Esophagus mucosa (tissue), 1 donor: ENCODE measurements around the gene DDX23. TPM values are rescaled to one million over a fixed set of nuclear protein-coding genes. Genes with fewer than 3 reads are reported as not detected.

Source experiments
- ATAC-seq: fragments of 200-7000 bp; cut with Tn5 transposase; one replicate; pipeline ENCODE4 v1.9.1; 2020
- total RNA-seq: library from RNA; stranded (reverse); gene quantifications from one replicate; pipeline ENCODE4 v1.2.4, GENCODE V29; 2023
- donor health status: DM: yes; HTN: yes; CAD: no.

DDX23 gene
- total RNA-seq, 1 donor from 2014 or later: 37.3 TPM

- ATAC-seq: no peak
Measured at GRCh38 chr12:48822139-48822538, 29.8 kb downstream of the DDX23 start.

GRCh38 chr12:48819986-48820725 lies 31.8 kb downstream of the DDX23 start:
- ATAC-seq: no peak

DNA sequence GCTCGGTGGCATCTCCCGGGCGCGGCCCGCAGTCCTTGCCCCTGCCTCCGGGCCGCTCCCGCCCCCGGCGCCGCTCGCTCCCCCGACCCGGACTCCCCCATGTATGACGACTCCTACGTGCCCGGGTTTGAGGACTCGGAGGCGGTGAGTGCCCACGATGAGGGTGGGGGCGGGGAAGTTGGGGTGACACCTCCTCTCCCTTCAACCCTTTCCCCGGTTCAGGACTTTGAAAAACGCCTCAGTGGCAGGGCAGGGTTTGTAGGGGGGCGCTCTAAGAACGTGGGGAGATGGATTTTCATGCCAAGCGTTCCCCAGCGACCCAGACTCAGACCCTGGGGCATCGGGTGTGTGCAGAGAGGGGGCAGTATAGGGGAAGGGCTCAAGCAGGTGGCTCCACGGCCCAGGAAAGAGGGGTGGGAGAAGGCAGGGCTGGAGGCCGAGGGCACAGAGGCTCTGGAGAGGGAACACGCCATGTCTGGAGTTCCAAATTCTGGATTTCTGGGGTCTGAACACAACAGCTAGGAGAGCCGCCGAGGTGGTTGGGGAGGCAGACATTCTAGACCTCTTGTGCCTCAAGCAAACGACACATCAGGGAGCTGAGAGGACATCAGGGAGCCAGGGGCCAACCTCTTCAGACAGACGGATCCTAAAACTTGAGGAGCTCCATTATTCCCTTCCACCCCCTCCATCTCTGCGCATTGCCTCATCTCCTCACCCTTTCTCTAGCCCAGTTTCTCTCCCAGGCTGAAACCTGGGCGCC lies 33.0 kb downstream of the DDX23 start:
- no peak for ATAC-seq

GRCh38 chr12:48817873-48818830 lies 33.8 kb downstream of the DDX23 start, which contains the start of gene CACNB3:
TSS of gene CACNB3 (plus strand) at chr12:48818496. CDS start at chr12:48818930, 434 bp downstream.
- peak; percentile 22 for ATAC-seq

DNA sequence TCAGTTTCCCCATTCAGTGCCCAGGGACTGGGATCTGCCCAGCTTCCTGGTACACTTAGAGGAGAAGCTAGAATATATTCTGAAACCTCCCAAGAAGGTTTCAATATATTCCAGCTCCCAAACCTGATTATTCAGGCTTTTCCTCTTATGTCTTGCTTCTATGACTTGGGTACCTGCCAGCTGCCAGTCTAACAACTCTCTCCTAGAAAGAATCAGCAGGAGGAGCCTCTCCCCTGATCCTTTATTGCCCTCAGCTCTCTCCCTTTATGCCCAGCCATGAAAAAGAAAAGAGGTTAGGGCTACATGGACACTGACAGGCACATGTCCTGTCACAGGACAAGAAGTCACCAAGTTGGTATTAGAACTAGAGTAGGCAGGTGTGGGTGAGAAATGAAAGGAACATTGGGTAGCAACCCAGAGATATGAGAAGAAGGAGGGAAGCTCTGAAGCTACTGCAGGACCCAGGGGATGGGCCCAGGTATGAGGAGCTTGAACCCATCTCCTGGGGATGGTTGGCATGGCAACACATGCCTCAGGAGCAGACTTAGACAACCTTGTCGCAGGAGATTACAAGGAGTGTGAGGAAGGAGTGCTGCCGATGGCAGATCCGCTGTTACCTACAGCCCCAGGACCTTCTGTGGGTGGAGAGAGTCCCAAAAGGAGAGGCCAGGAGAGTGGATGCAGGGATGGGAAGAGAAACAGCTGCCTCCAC lies 35.7 kb downstream of the DDX23 start:
- ATAC-seq: peak; percentile 2

DNA sequence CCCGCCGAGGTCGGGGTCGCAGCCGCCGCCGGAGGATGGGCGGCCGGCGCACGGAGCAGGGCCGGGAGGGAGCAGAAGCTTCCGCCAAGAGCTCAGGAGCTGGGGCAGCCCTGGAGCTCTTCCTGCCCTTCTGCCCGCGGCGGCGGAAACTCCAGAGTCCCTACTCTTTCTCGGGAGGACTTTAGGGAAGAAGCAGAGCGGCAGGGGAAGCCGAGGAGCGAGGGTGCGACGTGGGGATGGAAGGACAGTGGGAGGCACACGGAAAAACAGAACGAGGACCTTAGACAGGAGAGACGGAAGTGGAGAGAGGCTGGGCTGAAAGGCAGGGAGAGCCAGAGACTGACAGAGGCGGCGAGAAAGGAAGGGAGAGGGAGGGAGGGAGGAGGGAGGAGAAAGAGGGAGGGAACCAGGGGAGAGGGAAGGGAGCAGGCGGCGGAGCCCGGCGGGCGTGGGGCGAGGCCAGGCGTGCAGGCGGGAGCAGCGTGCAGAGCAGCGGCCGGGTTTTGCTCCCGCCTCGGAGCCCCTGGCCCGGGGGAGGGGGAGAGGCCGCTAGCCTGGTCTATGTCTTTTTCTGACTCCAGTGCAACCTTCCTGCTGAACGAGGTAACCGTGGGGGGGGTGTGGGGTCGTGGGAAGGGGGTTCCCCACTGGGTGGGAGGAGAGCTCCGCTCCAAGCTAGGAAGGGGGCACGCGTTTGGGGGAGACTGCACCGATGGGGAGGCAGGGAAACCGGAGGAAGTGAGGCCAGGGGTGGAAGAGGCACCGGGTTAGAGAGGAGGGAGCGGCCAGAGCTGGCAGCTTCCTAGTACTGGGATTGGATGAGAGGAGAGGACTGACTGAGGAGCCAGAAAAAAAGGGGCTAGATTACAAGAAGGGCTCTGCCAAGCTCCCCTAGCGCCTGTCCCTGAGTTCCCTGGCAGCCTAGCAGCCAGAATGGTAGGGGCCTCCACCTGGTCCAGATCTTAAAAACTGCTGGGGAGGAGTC lies 36.5 kb downstream of the DDX23 start:
- peak; percentile 79 for ATAC-seq

DNA sequence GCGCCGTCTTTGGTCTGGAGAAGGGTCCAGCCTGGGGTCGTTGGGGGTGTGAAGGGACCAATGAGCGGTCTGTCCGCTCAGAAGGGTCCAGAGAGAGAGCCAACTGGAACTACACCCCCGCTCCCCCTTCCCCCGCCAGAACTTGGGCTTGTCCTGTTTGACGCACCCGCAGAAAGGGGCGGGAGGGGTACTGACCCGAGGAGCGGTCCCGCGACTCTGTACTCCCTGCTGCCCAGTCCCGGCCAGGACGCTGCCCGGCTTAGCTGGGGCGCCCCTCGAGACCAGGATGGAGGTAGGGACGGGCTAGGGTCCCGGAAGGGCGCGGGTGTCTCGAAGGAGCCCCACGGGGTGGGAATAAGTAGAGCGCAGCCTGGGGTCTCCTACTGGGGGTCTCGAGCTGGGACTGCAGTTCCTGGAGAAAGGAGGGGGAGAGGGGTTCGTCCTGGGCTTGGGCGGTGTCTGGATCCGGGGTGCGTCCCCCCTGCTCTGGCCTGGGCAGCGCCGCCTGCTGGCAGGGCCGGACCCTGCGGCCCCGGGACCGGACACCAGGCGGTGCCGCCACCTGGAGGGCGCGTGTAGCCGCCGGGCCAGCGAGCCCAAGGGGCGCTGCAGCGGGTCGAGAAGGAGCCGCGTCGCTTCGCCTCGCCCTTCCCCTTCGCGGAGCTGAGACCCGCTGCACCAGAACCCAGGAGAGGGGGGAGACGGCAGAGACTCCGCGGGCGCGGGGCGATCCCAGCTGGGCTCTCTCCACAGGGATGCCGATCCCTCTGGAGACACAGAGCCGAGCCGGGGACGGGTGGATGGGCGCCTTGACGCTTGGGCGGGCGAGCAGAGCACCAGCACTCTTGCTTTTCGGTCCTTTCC lies 37.5 kb downstream of the DDX23 start:
- ATAC-seq: peak; percentile 84

DNA sequence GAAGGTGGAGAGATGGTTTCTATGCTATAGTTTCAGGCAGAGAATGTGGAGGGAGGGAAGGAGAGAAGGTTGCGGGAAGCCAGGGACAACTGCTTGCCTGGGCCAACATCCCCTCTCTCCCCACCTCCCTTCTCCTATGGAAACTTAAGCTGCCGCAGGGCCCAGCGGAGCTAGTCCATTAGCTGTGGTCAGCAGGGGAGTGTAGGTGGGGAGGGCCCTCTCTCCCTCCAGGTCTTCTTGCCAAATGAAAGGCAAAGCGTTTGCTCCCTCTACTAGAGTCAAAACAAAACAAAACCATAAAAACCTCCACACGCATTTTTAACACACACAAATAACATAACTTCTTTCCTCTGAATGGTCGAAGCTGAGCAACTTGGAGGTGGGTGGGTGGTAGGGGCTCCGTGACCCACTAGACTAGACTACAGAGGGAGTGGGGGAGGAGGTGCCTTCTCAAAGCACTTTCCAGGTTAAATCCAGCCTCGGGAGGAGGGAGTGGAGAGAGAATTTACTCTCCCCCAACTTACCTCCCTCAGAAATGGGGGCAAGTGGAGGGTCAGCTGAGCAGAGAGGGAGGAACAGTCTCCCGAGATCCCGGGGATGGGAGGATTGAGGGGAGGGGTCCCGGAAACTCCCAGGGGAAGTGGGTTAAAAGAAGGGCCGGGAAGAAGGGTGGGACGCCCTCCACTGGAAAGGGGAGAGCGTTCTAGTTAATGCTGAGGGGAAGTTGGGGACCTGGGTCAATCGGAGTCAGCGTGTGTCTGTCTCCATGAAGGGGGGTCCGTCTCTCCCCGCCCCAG lies 38.3 kb downstream of the DDX23 start:
- ATAC-seq: no peak

- ATAC-seq: no peak
Measured at GRCh38 chr12:48812389-48812788, 39.6 kb downstream of the DDX23 start.

- ATAC-seq: no peak
Measured at GRCh38 chr12:48811437-48812090, 40.4 kb downstream of the DDX23 start.

DNA sequence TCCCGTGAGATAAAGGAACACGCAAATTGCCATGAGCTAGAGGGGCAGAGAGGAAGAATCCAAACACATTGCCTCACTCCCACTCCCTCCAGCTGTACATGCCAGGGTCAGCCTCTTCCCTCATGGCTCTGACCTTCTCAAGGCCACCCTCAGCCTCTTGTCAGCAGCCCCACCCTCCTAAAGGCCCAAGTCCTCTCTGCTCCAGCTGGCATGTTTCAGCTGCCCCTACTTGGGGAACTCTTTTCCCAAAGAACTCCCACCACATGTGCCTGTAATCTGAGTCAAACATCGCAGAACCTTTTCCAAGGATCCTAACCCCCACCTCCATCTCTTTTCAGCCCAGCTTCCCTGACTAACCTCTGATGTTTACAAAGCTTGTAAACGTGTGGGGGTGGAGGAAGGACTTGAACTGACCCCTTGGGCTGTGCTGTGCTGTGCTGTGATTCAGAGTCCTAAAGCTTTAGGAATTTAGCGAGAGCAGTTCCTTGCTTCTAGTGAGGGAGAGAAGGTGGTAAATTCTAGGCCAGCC lies 41.0 kb downstream of the DDX23 start:
- ATAC-seq: no peak

GRCh38 chr12:48807981-48808380 lies 44.0 kb downstream of the DDX23 start:
- no peak for ATAC-seq

DNA sequence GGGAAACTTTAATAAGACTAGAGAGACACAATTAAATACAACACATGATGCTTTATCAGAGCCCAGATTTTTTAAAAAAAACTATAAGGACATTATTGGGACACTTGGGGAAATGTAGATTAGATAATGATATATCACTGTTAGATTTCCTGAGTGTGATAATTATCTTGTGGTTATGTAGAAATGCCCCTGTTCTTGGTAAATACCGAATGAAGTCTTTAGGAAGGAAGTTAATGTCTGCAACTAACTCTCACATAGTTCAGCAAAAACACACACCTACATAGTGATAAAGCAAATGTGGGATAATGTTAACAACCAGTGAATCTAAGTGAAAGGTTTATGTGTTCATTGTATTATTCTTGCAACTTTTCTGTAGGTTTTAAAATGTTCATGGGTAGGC lies 48.3 kb downstream of the DDX23 start:
- no peak for ATAC-seq

DNA sequence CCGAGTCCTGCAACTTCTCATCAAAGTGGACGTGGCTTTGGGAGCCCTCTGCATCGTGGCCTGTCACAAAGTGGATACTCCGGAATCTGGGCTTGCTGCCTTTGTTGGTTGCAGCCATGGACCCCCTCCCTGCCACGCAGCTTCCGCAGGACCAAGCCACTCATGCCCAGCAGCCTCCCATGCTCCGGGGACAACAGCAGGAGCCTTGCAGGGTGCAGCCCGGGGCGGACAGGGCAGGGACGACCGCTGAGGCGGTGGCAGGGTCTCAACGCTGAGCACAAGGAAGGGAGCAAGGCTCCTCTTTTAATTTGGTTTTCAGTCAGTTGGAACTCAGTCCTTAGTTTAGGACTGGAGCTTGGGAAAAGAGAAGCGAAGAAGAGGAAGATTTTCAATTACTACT lies 51.0 kb downstream of the DDX23 start:
- ATAC-seq: no peak

DNA sequence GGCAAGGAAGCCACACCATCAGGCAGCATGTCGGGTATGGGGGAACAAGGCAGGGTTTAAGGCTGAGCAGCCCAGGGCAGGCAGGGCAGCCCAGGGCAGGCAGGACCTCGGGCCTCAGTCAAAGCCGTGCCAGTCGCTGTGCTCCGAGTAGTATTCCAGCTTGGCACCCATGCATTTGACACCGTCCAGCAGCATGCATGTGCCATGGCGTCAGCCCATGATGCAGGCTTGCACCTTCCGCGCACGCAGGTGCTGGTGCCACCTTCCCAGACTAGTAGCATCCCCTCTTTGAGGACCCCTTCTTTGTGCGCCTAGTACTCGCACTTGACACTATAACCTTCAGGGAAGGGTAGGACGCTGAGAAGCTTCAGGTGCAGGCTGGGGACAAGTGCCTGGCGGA lies 51.5 kb downstream of the DDX23 start:
- ATAC-seq: no peak

- no peak for ATAC-seq
Measured at GRCh38 chr12:48796976-48797375, 55.0 kb downstream of the DDX23 start.

DNA sequence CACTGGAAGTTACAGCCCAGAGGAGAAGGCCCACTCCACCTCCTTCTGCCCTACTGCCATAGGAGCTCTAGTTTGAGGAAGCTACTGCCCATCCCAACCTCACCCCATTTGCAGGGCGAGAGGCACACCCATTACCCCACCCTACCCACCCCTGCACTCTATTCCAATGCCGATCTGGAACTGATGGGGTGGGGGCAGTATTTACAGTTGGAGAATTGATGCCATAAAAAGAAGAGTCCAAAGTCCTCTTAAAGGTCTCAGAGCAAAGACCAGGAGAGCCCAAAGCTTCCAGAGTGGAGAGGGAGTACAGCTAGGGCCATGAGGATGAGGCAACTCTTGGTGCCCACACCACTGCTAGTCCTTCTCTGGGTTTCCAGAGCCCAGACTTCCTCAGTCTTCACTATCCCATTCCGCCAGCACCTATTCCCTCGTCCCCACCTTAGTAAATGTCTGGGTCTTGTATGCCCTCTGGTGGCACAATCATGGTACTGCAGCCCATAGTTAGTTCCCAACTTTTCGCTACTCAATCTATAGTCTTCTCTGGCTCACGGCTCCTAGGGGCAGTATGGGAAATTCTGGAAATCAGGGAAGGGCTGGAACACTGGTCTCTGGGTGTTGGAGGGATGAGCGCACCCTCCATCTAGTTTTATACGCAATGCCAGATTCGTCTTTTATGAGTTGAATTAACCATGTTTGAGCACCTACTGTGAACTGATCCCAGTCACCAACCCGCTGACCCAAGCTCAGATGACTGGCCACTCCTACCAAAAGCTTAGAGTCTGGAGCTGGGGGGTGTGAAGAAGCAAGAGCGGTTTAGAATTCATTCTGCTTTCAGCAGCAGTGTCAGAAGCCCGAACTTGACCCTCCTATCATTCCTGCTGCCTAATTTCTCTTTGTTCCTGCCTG lies 56.2 kb downstream of the DDX23 start:
- ATAC-seq: peak; percentile 88
